Skeletal muscle tissue (tissue), 4 donors: ENCODE measurements around the gene SKIDA1. TPM values are rescaled to one million over a fixed set of nuclear protein-coding genes. Genes with fewer than 3 reads are reported as not detected.

Experiments used
- H3K27ac ChIP-seq: one replicate; pipeline ENCODE4 v1.7.0; 2013; ENCODE audit warnings: mild to moderate bottlenecking, low read depth, low read length, inconsistent platforms
- H3K27me3 ChIP-seq, 3 donors: one replicate each; pipeline ENCODE4 v1.7.0; 2013; ENCODE audit warnings: low read length in 3 of 3; ENCODE audit not compliant: control insufficient read depth in 3 of 3, insufficient read depth in 3 of 3
- H3K36me3 ChIP-seq, 3 donors: one replicate each; pipeline ENCODE4 v1.7.0; 2013; ENCODE audit warnings: low read length in 3 of 3; ENCODE audit not compliant: control insufficient read depth in 3 of 3, insufficient read depth in 3 of 3
- H3K4me1 ChIP-seq, 3 donors: one replicate each; pipeline ENCODE4 v1.7.0; 2013; ENCODE audit warnings: low read length in 3 of 3, mild to moderate bottlenecking in 3 of 3; ENCODE audit not compliant: control insufficient read depth in 3 of 3, insufficient read depth in 3 of 3
- H3K4me3 ChIP-seq, 3 donors: one replicate each; pipeline ENCODE4 v1.7.0; 2013; ENCODE audit warnings: low read length in 3 of 3
- H3K9ac ChIP-seq, 3 donors: one replicate each; pipeline ENCODE4 v1.7.0; 2013; ENCODE audit warnings: low read length in 3 of 3, mild to moderate bottlenecking in 3 of 3, moderate library complexity in 2 of 3, low read depth in 1 of 3
- H3K9me3 ChIP-seq, 3 donors: one replicate each; pipeline ENCODE4 v1.7.0; 2013; ENCODE audit warnings: low read length in 3 of 3; ENCODE audit not compliant: control insufficient read depth in 3 of 3
- total RNA-seq: library from RNA; depleted of rRNA; stranded (reverse); fragments of >200 nt; gene quantifications from one replicate; pipeline ENCODE4 v1.2.3, GENCODE V29; 2014
- donor health status: Osteomylitis.

Gene SKIDA1
- total RNA-seq, 1 donor from 2014 or later: 2.1 TPM

- no peaks in the 10 kb centered on the region for H3K9me3 ChIP-seq
- H3K27ac ChIP-seq: no peak overlapping the region
- peaks cover 0 to 3% (median 0%) of the 10 kb centered on the region in 3 donors for H3K4me1 ChIP-seq
- no peaks in the 10 kb centered on the region for H3K27me3 ChIP-seq
- H3K36me3 ChIP-seq: no peaks in the 10 kb centered on the region
- no peak overlapping the region for H3K9ac ChIP-seq
- H3K4me3 ChIP-seq: no peak overlapping the region
Observed at GRCh38 chr10:21487416-21488180, 37.9 kb downstream of the SKIDA1 start.

GRCh38 chr10:21482821-21483220 is 42.7 kb downstream of the SKIDA1 start:
- H3K27me3 ChIP-seq: no peaks in the 10 kb centered on the region
- H3K27ac ChIP-seq: no peak overlapping the region
- H3K36me3 ChIP-seq: no peaks in the 10 kb centered on the region
- H3K4me1 ChIP-seq: no peaks in the 10 kb centered on the region
- H3K9ac ChIP-seq: no peak overlapping the region
- H3K9me3 ChIP-seq: no peaks in the 10 kb centered on the region
- no peak overlapping the region for H3K4me3 ChIP-seq

- H3K4me3 ChIP-seq: no peak overlapping the region
- H3K9ac ChIP-seq: no peak overlapping the region
- H3K36me3 ChIP-seq: no peaks in the 10 kb centered on the region
- no peaks in the 10 kb centered on the region for H3K27me3 ChIP-seq
- H3K4me1 ChIP-seq: no peaks in the 10 kb centered on the region
- H3K9me3 ChIP-seq: no peaks in the 10 kb centered on the region
- H3K27ac ChIP-seq: no peak overlapping the region
Observed at GRCh38 chr10:21481407-21481806, 44.1 kb downstream of the SKIDA1 start.

GRCh38 chr10:21479570-21480315 is 45.7 kb downstream of the SKIDA1 start:
- Histone ChIP-seq H3K9me3 (no peaks in the 10 kb centered on the region), H3K9ac (no peak overlapping the region), H3K4me3 (no peak overlapping the region), H3K4me1 (no peaks in the 10 kb centered on the region), H3K27ac (no peak overlapping the region), H3K36me3 (no peaks in the 10 kb centered on the region), H3K27me3 (no peaks in the 10 kb centered on the region)

- Histone ChIP-seq H3K9me3 (no peaks in the 10 kb centered on the region), H3K4me1 (no peaks in the 10 kb centered on the region)
Observed at GRCh38 chr10:21475393-21475792, 50.1 kb downstream of the SKIDA1 start.

GRCh38 chr10:21473541-21473940 is 51.9 kb downstream of the SKIDA1 start:
- H3K9me3 ChIP-seq: no peaks in the 10 kb centered on the region
- no peak overlapping the region for H3K27ac ChIP-seq
- no peaks in the 10 kb centered on the region for H3K4me1 ChIP-seq
- no peaks in the 10 kb centered on the region for H3K27me3 ChIP-seq
- no peaks in the 10 kb centered on the region for H3K36me3 ChIP-seq
- H3K9ac ChIP-seq: no peak overlapping the region
- H3K4me3 ChIP-seq: no peak overlapping the region

More at GRCh38 chr10:21475393-21475792, 50.1 kb downstream of the SKIDA1 start:
- no peak overlapping the region for H3K4me3 ChIP-seq
- H3K27me3 ChIP-seq: no peaks in the 10 kb centered on the region
- H3K27ac ChIP-seq: no peak overlapping the region
- H3K36me3 ChIP-seq: no peaks in the 10 kb centered on the region
- no peak overlapping the region for H3K9ac ChIP-seq

GRCh38 chr10:21473135-21473534 is 52.3 kb downstream of the SKIDA1 start:
- H3K9me3 ChIP-seq: no peaks in the 10 kb centered on the region
- no peaks in the 10 kb centered on the region for H3K27me3 ChIP-seq
- no peaks in the 10 kb centered on the region for H3K4me1 ChIP-seq
- no peak overlapping the region for H3K27ac ChIP-seq
- no peak overlapping the region for H3K9ac ChIP-seq
- H3K36me3 ChIP-seq: no peaks in the 10 kb centered on the region
- H3K4me3 ChIP-seq: no peak overlapping the region

GRCh38 chr10:21468086-21468485 is 57.4 kb downstream of the SKIDA1 start:
- Histone ChIP-seq H3K36me3 (no peaks in the 10 kb centered on the region), H3K4me1 (no peaks in the 10 kb centered on the region), H3K4me3 (no peak overlapping the region), H3K27me3 (peaks cover 0 to 4% (median 0%) of the 10 kb centered on the region in 3 donors), H3K9ac (no peak overlapping the region), H3K9me3 (no peaks in the 10 kb centered on the region), H3K27ac (no peak overlapping the region)

- Histone ChIP-seq H3K27me3 (peaks cover 0 to 4% (median 0%) of the 10 kb centered on the region in 3 donors), H3K4me1 (no peaks in the 10 kb centered on the region), H3K9ac (no peak overlapping the region), H3K4me3 (no peak overlapping the region), H3K27ac (no peak overlapping the region), H3K36me3 (no peaks in the 10 kb centered on the region), H3K9me3 (no peaks in the 10 kb centered on the region)
Observed at GRCh38 chr10:21467633-21468032, 57.8 kb downstream of the SKIDA1 start.

- Histone ChIP-seq H3K36me3 (no peaks in the 10 kb centered on the region), H3K9ac (no peak overlapping the region), H3K27ac (no peak overlapping the region), H3K27me3 (peaks cover 0 to 4% (median 0%) of the 10 kb centered on the region in 3 donors), H3K4me1 (no peaks in the 10 kb centered on the region), H3K4me3 (no peak overlapping the region), H3K9me3 (no peaks in the 10 kb centered on the region)
Observed at GRCh38 chr10:21464134-21464533, 61.3 kb downstream of the SKIDA1 start.
